ENCODE measurements around the gene RALGAPA2.

- TF ChIP-seq CTCF (IDR thresholded peaks at IDR 0.05; ENCODE audit: insufficient read depth, low read length): no peak
- no peak for TF ChIP-seq REST (IDR thresholded peaks at IDR 0.05; ENCODE audit: insufficient replicate concordance, low read depth)
- no peak for TF ChIP-seq POLR2AphosphoS5 (IDR thresholded peaks at IDR 0.05; ENCODE audit: low read depth)
- TF ChIP-seq GABPA (IDR thresholded peaks at IDR 0.05; ENCODE audit: low read depth): no peak
These were observed 7.7 kb upstream of the RALGAPA2 start for GRCh38 chr20:20720158-20720557.

All from HL-60 (cell line).